Caco-2 (cell line): Measurements from ENCODE around the gene SNRNP35. TPM values are rescaled to one million over a fixed set of nuclear protein-coding genes. Genes with fewer than 3 reads are reported as not detected.
"Not testable (repeated sequence)": the region's sequence is repeated elsewhere in the genome, so short reads cannot be mapped to it uniquely, and the experiment has no call there.

ENCODE experiments used
- BruUV-seq: library from RNA; stranded (reverse); fragments of 400-500 nt; replicated peaks from 2 replicates; lab custom pipeline; 2021; lab: Mats Ljungman, UMichigan
- CTCF ChIA-PET: fragments of 300-600 bp; sonication (Branson Sonifier 250); formaldehyde crosslinking; loops from one replicate; lab custom pipeline; 2022; ENCODE audit warnings: antibody characterized with exemption; lab: Charles Lee
- POLR2A ChIA-PET: fragments of 300-600 bp; sonication (Branson Sonifier 250); formaldehyde crosslinking; loops from one replicate; lab custom pipeline; 2022; ENCODE audit warnings: antibody characterized with exemption; lab: Charles Lee
- DNase-seq, 2 experiments: peaks; one replicate each; pipeline versions ENCODE4 v3.0.0 to v3.0.0-alpha.2; 2020 to 2022
- H3K27me3 ChIP-seq: replicated peaks from 2 replicates; pipeline ENCODE4 v1.6.0; 2011; ENCODE audit warnings: low read length; ENCODE audit not compliant: control insufficient read depth, insufficient read depth
- H3K36me3 ChIP-seq: 2 replicates; pipeline ENCODE4 v1.5.1; 2011; ENCODE audit warnings: low read length; ENCODE audit not compliant: control insufficient read depth, insufficient read depth
- H3K4me1 ChIP-seq: fragments of 250-450 bp; sonication (Bioruptor Pico); 2 replicates; pipeline ENCODE4 v1.5.1; 2020; ENCODE audit warnings: mild to moderate bottlenecking
- H3K4me3 ChIP-seq: 2 replicates; pipeline ENCODE4 v1.5.1; 2011; ENCODE audit warnings: low read depth, mild to moderate bottlenecking, control low read depth, low read length
- H3K9me3 ChIP-seq: fragments of 250-450 bp; sonication (Bioruptor Pico); 2 replicates; pipeline ENCODE4 v1.5.1; 2020; ENCODE audit warnings: mild to moderate bottlenecking, moderate library complexity
- H3K27ac Mint-ChIP-seq: one replicate; pipeline ENCODE4 v1.8.0; 2022; ENCODE audit warnings: mixed read lengths; ENCODE audit not compliant: unreplicated experiment
- H3K27me3 Mint-ChIP-seq: one replicate; pipeline ENCODE4 v1.8.0; 2022; ENCODE audit warnings: mixed read lengths; ENCODE audit not compliant: insufficient read depth, unreplicated experiment
- H3K36me3 Mint-ChIP-seq: one replicate; pipeline ENCODE4 v1.8.0; 2022; ENCODE audit warnings: mild to moderate bottlenecking, mixed read lengths; ENCODE audit not compliant: insufficient read depth, unreplicated experiment
- H3K4me1 Mint-ChIP-seq: one replicate; pipeline ENCODE4 v1.8.0; 2022; ENCODE audit warnings: low read depth, mixed read lengths; ENCODE audit not compliant: unreplicated experiment
- H3K4me3 Mint-ChIP-seq: one replicate; pipeline ENCODE4 v1.8.0; 2022; ENCODE audit warnings: mild to moderate bottlenecking, moderate library complexity, mixed read lengths; ENCODE audit not compliant: unreplicated experiment
- H3K9me3 Mint-ChIP-seq: one replicate; pipeline ENCODE4 v1.8.0; 2022; ENCODE audit warnings: mixed read lengths; ENCODE audit not compliant: unreplicated experiment
- intact Hi-C: fragments of 100-400 bp; cut with micrococcal nuclease; formaldehyde crosslinking; loops from one replicate; pipeline ENCODE4 v1.10.0; 2022; ENCODE audit not compliant: unreplicated experiment
- total RNA-seq: library from RNA; stranded (reverse); gene quantifications from 2 replicates; pipeline ENCODE4 v1.2.3, GENCODE V29; 2022
- TF ChIP-seq, protein P1 (sequence below), 2 experiments: fragments of 200-600 bp in 1 of 2; IDR thresholded peaks; 1 replicate in 1 of 2; 2 replicates in 1 of 2; pipeline versions ENCODE4 v1.5.1 to v1.8.0; 2011 to 2022; ENCODE audit warnings: antibody characterized with exemption in 1 of 2, control low read depth in 1 of 2, inconsistent platforms in 1 of 2, low read depth in 1 of 2, low read length in 1 of 2, mild to moderate bottlenecking in 1 of 2, moderate library complexity in 1 of 2; ENCODE audit not compliant: insufficient read depth in 1 of 2, severe bottlenecking in 1 of 2, unreplicated experiment in 1 of 2

Gene SNRNP35
- total RNA-seq, 1 experiment from 2014 or later = 22.0 TPM

DNA sequence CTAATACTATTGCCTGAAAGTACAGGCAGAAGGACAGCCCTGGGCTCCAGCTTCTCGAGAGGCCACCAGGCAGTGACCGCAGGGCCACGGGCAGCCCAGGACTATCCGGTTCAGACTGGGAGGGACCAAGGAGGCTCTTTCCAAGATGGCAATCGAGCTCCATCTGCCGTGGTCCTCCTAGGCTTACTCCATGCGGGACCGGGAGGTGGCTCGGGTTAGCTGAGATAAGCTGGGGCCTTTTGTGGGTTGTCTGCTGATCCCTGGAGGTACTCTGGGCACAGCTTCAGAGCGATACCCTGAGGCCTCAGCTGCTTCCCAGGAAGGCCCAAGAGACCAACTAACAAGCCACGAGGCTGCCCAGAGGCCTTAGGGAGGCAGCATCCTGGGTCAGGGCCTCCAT lies 33.1 kb downstream of the SNRNP35 start:
- no peaks in the 10 kb centered on the region for H3K36me3 ChIP-seq
- TF ChIP-seq, protein P1, sequence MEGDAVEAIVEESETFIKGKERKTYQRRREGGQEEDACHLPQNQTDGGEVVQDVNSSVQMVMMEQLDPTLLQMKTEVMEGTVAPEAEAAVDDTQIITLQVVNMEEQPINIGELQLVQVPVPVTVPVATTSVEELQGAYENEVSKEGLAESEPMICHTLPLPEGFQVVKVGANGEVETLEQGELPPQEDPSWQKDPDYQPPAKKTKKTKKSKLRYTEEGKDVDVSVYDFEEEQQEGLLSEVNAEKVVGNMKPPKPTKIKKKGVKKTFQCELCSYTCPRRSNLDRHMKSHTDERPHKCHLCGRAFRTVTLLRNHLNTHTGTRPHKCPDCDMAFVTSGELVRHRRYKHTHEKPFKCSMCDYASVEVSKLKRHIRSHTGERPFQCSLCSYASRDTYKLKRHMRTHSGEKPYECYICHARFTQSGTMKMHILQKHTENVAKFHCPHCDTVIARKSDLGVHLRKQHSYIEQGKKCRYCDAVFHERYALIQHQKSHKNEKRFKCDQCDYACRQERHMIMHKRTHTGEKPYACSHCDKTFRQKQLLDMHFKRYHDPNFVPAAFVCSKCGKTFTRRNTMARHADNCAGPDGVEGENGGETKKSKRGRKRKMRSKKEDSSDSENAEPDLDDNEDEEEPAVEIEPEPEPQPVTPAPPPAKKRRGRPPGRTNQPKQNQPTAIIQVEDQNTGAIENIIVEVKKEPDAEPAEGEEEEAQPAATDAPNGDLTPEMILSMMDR (IDR thresholded peaks at IDR 0.05; ENCODE audit: insufficient read depth in 1 of 2, low read depth in 1 of 2, low read length in 1 of 2, severe bottlenecking in 1 of 2, unreplicated experiment in 1 of 2) = no peak
- no peak overlapping the region for H3K27ac Mint-ChIP-seq
- no peaks in the 10 kb centered on the region for H3K27me3 ChIP-seq
- CTCF ChIA-PET = interaction anchor here (0.7 kb wide), 1 partner anchor 364 kb away, joined by 3 read pairs; no protein-coding TSS in a partner anchor
- peaks cover 21% of the 10 kb centered on the region for H3K36me3 Mint-ChIP-seq
- peaks cover 41% of the 10 kb centered on the region for H3K4me1 ChIP-seq
- no peaks in the 10 kb centered on the region for H3K27me3 Mint-ChIP-seq
- H3K4me3 ChIP-seq = no peak overlapping the region
- H3K9me3 Mint-ChIP-seq = no peaks in the 10 kb centered on the region
- peaks cover 30% of the 10 kb centered on the region for H3K4me1 Mint-ChIP-seq
- no peaks in the 10 kb centered on the region for H3K9me3 ChIP-seq
- BruUV-seq = no TSS peak
- H3K4me3 Mint-ChIP-seq = no peak overlapping the region
- intact Hi-C loops = no loop called here
- POLR2A ChIA-PET = interaction anchor here (0.7 kb wide), 1 partner anchor 9 kb away, joined by 5 read pairs; no protein-coding TSS in a partner anchor
- DNase-seq = no peak

DNA sequence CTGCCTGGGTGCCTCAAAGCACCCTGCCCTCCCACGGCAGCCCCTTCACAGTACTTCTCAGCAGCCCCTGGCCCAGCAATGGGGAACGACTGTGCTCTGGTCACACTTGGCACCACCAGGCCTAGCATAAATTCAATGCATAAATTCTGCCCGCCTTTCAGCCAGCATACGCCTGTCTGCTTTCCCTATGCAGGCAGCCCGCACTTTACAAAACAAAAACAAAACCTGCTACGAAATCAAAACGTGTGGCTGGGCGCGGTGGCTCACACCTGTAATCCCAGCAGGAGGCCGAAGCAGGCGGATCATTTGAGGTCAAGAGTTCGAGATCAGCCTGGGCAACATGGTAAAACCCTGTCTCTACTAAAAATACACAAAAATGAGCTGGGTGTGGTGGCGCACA lies 33.5 kb downstream of the SNRNP35 start:
- TF ChIP-seq, protein P1 (IDR thresholded peaks at IDR 0.05; ENCODE audit: insufficient read depth in 1 of 2, low read depth in 1 of 2, low read length in 1 of 2, severe bottlenecking in 1 of 2, unreplicated experiment in 1 of 2) = no peak
- H3K9me3 Mint-ChIP-seq = no peaks in the 10 kb centered on the region
- no peak overlapping the region for H3K4me3 Mint-ChIP-seq
- no peaks in the 10 kb centered on the region for H3K36me3 ChIP-seq
- no peaks in the 10 kb centered on the region for H3K9me3 ChIP-seq
- no peaks in the 10 kb centered on the region for H3K27me3 Mint-ChIP-seq
- ChIA-PET CTCF (interaction anchor here (0.6 kb wide), 1 partner anchor 16 kb away, joined by 4 read pairs; no protein-coding TSS in a partner anchor), POLR2A (no interaction called here)
- BruUV-seq = no TSS peak
- intact Hi-C loops = no loop called here
- peaks cover 41% of the 10 kb centered on the region for H3K4me1 ChIP-seq
- no peak for DNase-seq
- peaks cover 25% of the 10 kb centered on the region for H3K36me3 Mint-ChIP-seq
- H3K27me3 ChIP-seq = no peaks in the 10 kb centered on the region
- H3K27ac Mint-ChIP-seq = no peak overlapping the region
- H3K4me1 Mint-ChIP-seq = peaks cover 30% of the 10 kb centered on the region
- no peak overlapping the region for H3K4me3 ChIP-seq

DNA sequence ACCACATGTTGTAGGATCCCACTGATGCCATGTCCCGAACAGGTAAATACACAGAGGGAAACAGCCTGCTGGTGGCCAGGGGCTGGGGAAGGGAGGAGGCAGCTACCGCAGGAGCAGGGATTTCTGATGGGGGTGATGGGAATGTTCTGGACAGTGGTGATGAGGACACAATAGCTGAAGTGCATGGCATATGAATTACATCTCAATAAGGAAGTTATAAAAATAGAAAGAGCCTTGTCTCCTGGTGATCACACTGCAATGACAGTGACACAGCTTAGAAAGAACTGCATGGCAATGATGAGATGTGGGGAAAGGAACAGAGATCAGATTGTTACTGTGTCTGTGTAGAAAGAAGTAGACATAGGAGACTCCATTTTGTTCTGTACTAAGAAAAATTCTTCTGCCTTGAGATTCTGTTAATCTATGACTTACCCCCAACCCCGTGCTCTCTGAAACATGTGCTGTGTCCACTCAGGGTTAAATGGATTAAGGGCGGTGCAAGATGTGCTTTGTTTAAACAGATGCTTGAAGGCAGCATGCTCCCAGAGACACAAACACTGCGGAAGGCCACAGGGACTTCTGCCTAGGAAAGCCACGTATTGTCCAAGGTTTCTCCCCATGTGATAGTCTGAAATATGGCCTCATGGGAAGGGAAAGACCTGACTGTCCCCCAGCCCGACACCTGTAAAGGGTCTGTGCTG lies 34.5 kb downstream of the SNRNP35 start:
- peaks cover 24% of the 10 kb centered on the region for H3K36me3 Mint-ChIP-seq
- peaks cover 30% of the 10 kb centered on the region for H3K4me1 Mint-ChIP-seq
- intact Hi-C loops, H3K4me3 ChIP-seq, DNase-seq, H3K36me3 ChIP-seq, BruUV-seq, POLR2A ChIA-PET, H3K9me3 Mint-ChIP-seq, H3K27me3 Mint-ChIP-seq, H3K9me3 ChIP-seq, H3K4me3 Mint-ChIP-seq, H3K27me3 ChIP-seq: not testable (repeated sequence)
- CTCF ChIA-PET = interaction anchor here (0.6 kb wide), 2 partner anchors 15 to 44 kb away, joined by 4 to 6 read pairs; no protein-coding TSS in a partner anchor
- H3K4me1 ChIP-seq = peaks cover 41% of the 10 kb centered on the region
- H3K27ac Mint-ChIP-seq = peak overlapping the region; percentile 48
